ENCODE measurements around the gene ZNF490. TPM values are rescaled to one million over a fixed set of nuclear protein-coding genes. Genes with fewer than 3 reads are reported as not detected.
A peak's percentile ranks its signal among the peaks of the same experiment; 100 is the strongest.

ZNF490 gene
- total RNA-seq, 1 donor from 2014 or later: 5.1 TPM

- intact Hi-C loops (cut with DNase I): loop anchor here (2.0 to 5.0 kb wide), 2 partner anchors 54 to 60 kb away; partner anchors contain the start of genes ZNF490 and ZNF791
- peak; percentile 98 for DNase-seq (ENCODE audit: low spot score)
These were observed 59.4 kb downstream of the ZNF490 start, which contains the start of gene ZNF564 for GRCh38 chr19:12551060-12551832. TSS of gene ZNF564 (minus strand) at chr19:12551482. CDS start at chr19:12551332, 150 bp downstream.

- no peak for DNase-seq (ENCODE audit: low spot score)
- intact Hi-C loops (cut with DNase I): no loop called here
These were observed 63.7 kb downstream of the ZNF490 start for GRCh38 chr19:12546903-12547302.

- no peak for DNase-seq (ENCODE audit: low spot score)
- intact Hi-C loops (cut with DNase I): no loop called here
These were observed 64.5 kb downstream of the ZNF490 start for GRCh38 chr19:12546068-12546467.

GRCh38 chr19:12545267-12545666, 65.3 kb downstream of the ZNF490 start:
- no peak for DNase-seq (ENCODE audit: low spot score)
- intact Hi-C loops (cut with DNase I): no loop called here

- no peak for DNase-seq (ENCODE audit: low spot score)
- intact Hi-C loops (cut with DNase I): no loop called here
These were observed 66.2 kb downstream of the ZNF490 start for GRCh38 chr19:12544401-12544876.

GRCh38 chr19:12543855-12544254, 66.8 kb downstream of the ZNF490 start:
- intact Hi-C loops (cut with DNase I): no loop called here
- no peak for DNase-seq (ENCODE audit: low spot score)

Other genes with a start within 250 kb of the ZNF490 start
- gene ZNF442, start 245.1 kb downstream of the ZNF490 start, total RNA-seq: 4.3 TPM
- gene ZNF799, start 209.5 kb downstream of the ZNF490 start, total RNA-seq: 1.9 TPM
- 2.0 TPM for gene ZNF443, start 169.8 kb downstream of the ZNF490 start, total RNA-seq
- gene ZNF709, start 126.0 kb downstream of the ZNF490 start, total RNA-seq: 0.94 TPM
- 9.3 TPM for gene ZNF564, start 59.3 kb downstream of the ZNF490 start, total RNA-seq
- 14.8 TPM for gene ZNF791, start 107 bp upstream of the ZNF490 start, total RNA-seq
- 20.6 TPM for gene MAN2B1, start 55.9 kb upstream of the ZNF490 start, total RNA-seq
- 10.0 TPM for gene WDR83, start 56.0 kb upstream of the ZNF490 start, total RNA-seq
- gene DHPS, start 71.1 kb upstream of the ZNF490 start, total RNA-seq: 49.0 TPM
- gene GNG14, start 77.2 kb upstream of the ZNF490 start, total RNA-seq: not detected
- 2.2 TPM for gene FBXW9, start 85.8 kb upstream of the ZNF490 start, total RNA-seq
- 50.4 TPM for gene TNPO2, start 113.1 kb upstream of the ZNF490 start, total RNA-seq
- gene TRIR, start 123.9 kb upstream of the ZNF490 start, total RNA-seq: 111 TPM
- 58.4 TPM for gene GET3, start 126.7 kb upstream of the ZNF490 start, total RNA-seq
- not detected for gene BEST2, start 141.0 kb upstream of the ZNF490 start, total RNA-seq
- gene HOOK2, start 164.7 kb upstream of the ZNF490 start, total RNA-seq: 101 TPM
- gene JUNB, start 180.7 kb upstream of the ZNF490 start, total RNA-seq: 97.7 TPM
- gene PRDX2, start 191.0 kb upstream of the ZNF490 start, total RNA-seq: 595 TPM
- 0.94 TPM for gene THSD8, start 191.3 kb upstream of the ZNF490 start, total RNA-seq
- gene RNASEH2A, start 195.8 kb upstream of the ZNF490 start, total RNA-seq: 4.4 TPM
- not detected for gene RTBDN, start 223.8 kb upstream of the ZNF490 start, total RNA-seq
- 0.65 TPM for gene MAST1, start 227.7 kb upstream of the ZNF490 start, total RNA-seq

All from cardiac septum (tissue), 1 donor.